OCI-LY1 (cell line): ENCODE data around the gene PSORS1C2.

Experiments used
- H2AFZ ChIP-seq: fragments of 200-600 bp; sonication (generic), shearing (Covaris generic); 2 replicates; pipeline ENCODE4 v1.6.0; 2014; ENCODE audit warnings: antibody characterized with exemption, mild to moderate bottlenecking, low read length
- H3F3A ChIP-seq: fragments of 200-600 bp; sonication (generic), shearing (Covaris generic); 2 replicates; pipeline ENCODE4 v1.6.0; 2014; ENCODE audit warnings: mild to moderate bottlenecking, antibody characterized with exemption, low read length, moderate library complexity; ENCODE audit not compliant: insufficient read depth
- H3K27ac ChIP-seq: fragments of 200-600 bp; sonication (generic); 2 replicates; pipeline ENCODE4 v1.5.1; 2014; ENCODE audit warnings: low read length, mixed run types, mild to moderate bottlenecking, low read depth; ENCODE audit not compliant: poor library complexity, severe bottlenecking
- H3K27me3 ChIP-seq: fragments of 200-600 bp; sonication (generic); 2 replicates; pipeline ENCODE4 v1.6.0; 2014; ENCODE audit warnings: antibody characterized with exemption, mild to moderate bottlenecking, low read length, moderate library complexity; ENCODE audit not compliant: insufficient read depth
- H3K36me3 ChIP-seq: fragments of 200-600 bp; sonication (generic); 2 replicates; pipeline ENCODE4 v1.6.1; 2014; ENCODE audit warnings: mild to moderate bottlenecking, antibody characterized with exemption, low read length, moderate library complexity, mixed read lengths; ENCODE audit not compliant: insufficient read depth
- H3K4me1 ChIP-seq: fragments of 200-600 bp; sonication (generic); 2 replicates; pipeline ENCODE4 v1.5.1; 2014; ENCODE audit warnings: mild to moderate bottlenecking, low read length, moderate library complexity; ENCODE audit not compliant: insufficient read depth, severe bottlenecking
- H3K4me2 ChIP-seq: fragments of 200-600 bp; sonication (generic), shearing (Covaris generic); 2 replicates; pipeline ENCODE4 v1.6.1; 2014; ENCODE audit warnings: low read length
- H3K4me3 ChIP-seq: fragments of 200-600 bp; sonication (generic); 2 replicates; pipeline ENCODE4 v1.5.1; 2014; ENCODE audit warnings: low read length, low read depth, mild to moderate bottlenecking, mixed read lengths; ENCODE audit not compliant: poor library complexity, severe bottlenecking
- H3K79me2 ChIP-seq: fragments of 200-600 bp; shearing (Covaris generic); 2 replicates; pipeline ENCODE4 v1.6.1; 2016; ENCODE audit warnings: mixed run types, low read length, mixed read lengths; ENCODE audit not compliant: insufficient read depth
- H3K9ac ChIP-seq: fragments of 200-600 bp; sonication (generic), shearing (Covaris generic); 2 replicates; pipeline ENCODE4 v1.6.1; 2014; ENCODE audit warnings: mild to moderate bottlenecking, low read length, mixed read lengths
- H3K9me2 ChIP-seq: fragments of 200-600 bp; sonication (generic), shearing (Covaris generic); 2 replicates; pipeline ENCODE4 v1.6.1; 2014; ENCODE audit warnings: low read depth, mild to moderate bottlenecking, low read length, mixed read lengths
- H3K9me3 ChIP-seq: fragments of 200-600 bp; shearing (Covaris generic); 2 replicates; pipeline ENCODE4 v1.6.1; 2014; ENCODE audit warnings: low read length, mixed read lengths
- H4K20me1 ChIP-seq: fragments of 200-600 bp; sonication (generic), shearing (Covaris generic); 2 replicates; pipeline ENCODE4 v1.6.0; 2016; ENCODE audit warnings: mild to moderate bottlenecking, low read length; ENCODE audit not compliant: insufficient read depth
- CTCF ChIP-seq: fragments of 200-600 bp; sonication (generic), shearing (Covaris generic); IDR thresholded peaks from 2 replicates; pipeline ENCODE4 v1.5.1; 2017; ENCODE audit warnings: mild to moderate bottlenecking, antibody characterized with exemption, low read length, moderate library complexity, mixed read lengths
- EZH2 ChIP-seq: fragments of 200-600 bp; sonication (generic), shearing (Covaris generic); IDR thresholded peaks from 2 replicates; pipeline ENCODE4 v1.8.0; 2017; ENCODE audit warnings: borderline replicate concordance, mixed run types, mild to moderate bottlenecking, antibody characterized with exemption, low read length, moderate library complexity, mixed read lengths

Gene PSORS1C2

GRCh38 chr6:31111712-31112111 is 27.2 kb downstream of the PSORS1C2 start:
- no peak overlapping the region for H3K27ac ChIP-seq
- H2AFZ ChIP-seq, result no peak overlapping the region
- no peaks in the 10 kb centered on the region for H3K4me1 ChIP-seq
- no peak overlapping the region for H3K4me3 ChIP-seq
- H3F3A ChIP-seq, result no peaks in the 10 kb centered on the region
- no peaks in the 10 kb centered on the region for H3K9me3 ChIP-seq
- H3K4me2 ChIP-seq, result no peak overlapping the region
- no peaks in the 10 kb centered on the region for H4K20me1 ChIP-seq
- peaks cover 3% of the 10 kb centered on the region; the same call in 1 of the 2 replicates for H3K27me3 ChIP-seq
- H3K79me2 ChIP-seq, result no peaks in the 10 kb centered on the region
- H3K9ac ChIP-seq, result no peak overlapping the region
- no peaks in the 10 kb centered on the region for H3K9me2 ChIP-seq
- TF ChIP-seq EZH2 (no peak), CTCF (no peak)
- no peaks in the 10 kb centered on the region for H3K36me3 ChIP-seq

DNA sequence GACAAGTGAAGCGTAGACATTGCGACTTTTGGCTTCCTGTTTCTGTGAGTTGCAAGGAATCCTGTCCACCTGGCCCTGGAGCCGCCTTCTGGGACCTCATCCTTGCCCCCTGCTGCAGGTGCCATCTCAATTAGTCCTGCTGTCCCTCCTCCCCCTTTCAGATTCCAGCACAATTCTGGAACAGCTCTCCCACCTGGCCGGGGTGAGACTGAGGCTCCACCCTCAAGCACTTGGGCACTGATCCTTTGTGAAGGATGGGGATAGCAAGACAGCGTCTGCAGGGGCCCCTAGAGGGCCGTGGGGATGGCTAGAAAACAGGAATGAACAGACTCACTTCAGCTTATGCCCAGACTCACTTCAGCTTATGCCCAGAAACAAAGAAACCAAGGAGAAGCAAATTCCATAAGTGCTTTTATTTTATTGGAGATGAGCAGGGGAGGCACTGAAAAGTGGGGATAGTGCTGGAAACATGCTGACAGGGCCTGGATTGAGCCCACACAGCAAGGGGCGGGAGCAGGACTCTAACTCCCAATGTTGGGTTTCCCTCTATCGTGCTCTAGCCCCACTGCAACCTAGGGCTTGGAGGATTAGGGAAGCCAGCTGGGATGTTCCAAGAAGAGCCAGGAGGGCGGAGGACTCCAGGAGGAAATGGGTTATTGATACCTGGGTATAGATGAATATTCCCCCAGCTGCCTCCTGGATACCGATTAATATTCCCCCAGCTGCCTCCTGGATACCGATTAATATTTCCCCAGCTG is 27.9 kb downstream of the PSORS1C2 start:
- no peaks in the 10 kb centered on the region for H3K27me3 ChIP-seq

DNA sequence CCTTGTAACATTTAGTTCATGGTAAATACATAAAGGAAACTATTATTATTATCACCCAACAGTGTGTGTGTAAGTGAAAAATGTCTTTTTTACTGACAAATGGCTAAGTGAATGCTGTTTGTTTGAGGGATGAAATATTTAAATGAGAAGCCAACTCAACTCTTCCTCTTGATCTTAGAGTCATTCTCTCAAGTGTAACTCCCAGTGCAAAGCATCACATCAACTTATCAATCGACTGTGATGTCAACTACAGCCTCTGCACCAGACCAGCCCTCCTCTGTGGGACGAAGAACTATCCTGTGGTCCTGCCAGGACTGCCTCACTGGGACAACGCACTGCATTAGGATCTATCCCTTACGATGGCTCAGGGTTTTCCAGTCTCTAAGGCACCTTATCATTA is 31.8 kb downstream of the PSORS1C2 start:
- Histone ChIP-seq H3K4me3 (no peak overlapping the region), H3K4me2 (no peak overlapping the region), H3K27ac (no peak overlapping the region), H3K9me2 (no peaks in the 10 kb centered on the region), H3K79me2 (no peaks in the 10 kb centered on the region), H3K4me1 (no peaks in the 10 kb centered on the region), H4K20me1 (no peaks in the 10 kb centered on the region), H2AFZ (no peak overlapping the region), H3K27me3 (no peaks in the 10 kb centered on the region), H3K9me3 (no peaks in the 10 kb centered on the region), H3F3A (no peaks in the 10 kb centered on the region), H3K36me3 (no peaks in the 10 kb centered on the region), H3K9ac (no peak overlapping the region)
- TF ChIP-seq EZH2 (no peak), CTCF (no peak)

More for the DNA sequence above, 27.9 kb downstream of the PSORS1C2 start:
- Histone ChIP-seq H3K4me1 (no peaks in the 10 kb centered on the region), H3K27ac (no peak overlapping the region), H3K79me2 (no peaks in the 10 kb centered on the region), H3K9me2 (no peaks in the 10 kb centered on the region), H3K4me3 (no peak overlapping the region), H3K36me3 (no peaks in the 10 kb centered on the region), H3F3A (no peaks in the 10 kb centered on the region), H3K9me3 (no peaks in the 10 kb centered on the region), H3K9ac (no peak overlapping the region), H2AFZ (no peak overlapping the region), H3K4me2 (no peak overlapping the region), H4K20me1 (no peaks in the 10 kb centered on the region)
- TF ChIP-seq EZH2 (no peak), CTCF (no peak)
